ENCODE measurements around the gene MTCL1.

- TF ChIP-seq POLR2AphosphoS5 (IDR thresholded peaks at IDR 0.05) (no peak), POLR2A (IDR thresholded peaks at IDR 0.05) (no peak), CTCF (IDR thresholded peaks at IDR 0.05) (no peak)
Measured at GRCh38 chr18:8675057-8675456, 30.3 kb upstream of the MTCL1 start.
